Measurements from ENCODE around the gene KRTAP19-2. TPM values are rescaled to one million over a fixed set of nuclear protein-coding genes. Genes with fewer than 3 reads are reported as not detected.
A peak's percentile ranks its signal among the peaks of the same experiment; 100 is the strongest.
"Not testable (repeated sequence)": the region's sequence is repeated elsewhere in the genome, so short reads cannot be mapped to it uniquely, and the experiment has no call there.

The KRTAP19-2 gene, protein sequence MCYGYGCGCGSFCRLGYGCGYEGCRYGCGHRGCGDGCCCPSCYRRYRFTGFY
- total RNA-seq (not detected), polyA plus RNA-seq (not detected)

DNA sequence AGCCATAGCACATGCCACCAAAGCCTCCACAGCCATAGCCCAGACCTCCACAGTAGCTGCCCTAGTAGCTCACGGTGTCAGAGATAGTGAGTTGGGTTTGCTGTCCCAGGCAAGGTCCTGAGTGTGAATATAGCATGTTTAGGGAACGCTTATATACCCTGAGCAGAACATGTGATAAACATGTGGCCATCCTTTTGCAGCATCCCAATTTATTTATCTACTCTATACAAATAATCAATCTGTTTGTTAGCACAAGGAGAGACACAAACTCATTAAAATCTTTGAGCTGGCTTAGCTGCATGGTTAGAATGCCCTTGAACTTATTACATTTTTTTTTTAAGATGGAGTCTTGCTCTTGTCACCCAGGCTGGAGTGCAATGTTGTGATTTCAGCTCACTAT is at the start of gene KRTAP19-2:
Gene KRTAP19-2 (minus strand): TSS at position 101 of the 400 bp plus-strand sequence. CDS start 88 bp downstream, at position 13.
- no peaks in the 10 kb centered on the region for H3K27me3 ChIP-seq (ENCODE audit: control insufficient read depth, insufficient read depth, low read length)

DNA sequence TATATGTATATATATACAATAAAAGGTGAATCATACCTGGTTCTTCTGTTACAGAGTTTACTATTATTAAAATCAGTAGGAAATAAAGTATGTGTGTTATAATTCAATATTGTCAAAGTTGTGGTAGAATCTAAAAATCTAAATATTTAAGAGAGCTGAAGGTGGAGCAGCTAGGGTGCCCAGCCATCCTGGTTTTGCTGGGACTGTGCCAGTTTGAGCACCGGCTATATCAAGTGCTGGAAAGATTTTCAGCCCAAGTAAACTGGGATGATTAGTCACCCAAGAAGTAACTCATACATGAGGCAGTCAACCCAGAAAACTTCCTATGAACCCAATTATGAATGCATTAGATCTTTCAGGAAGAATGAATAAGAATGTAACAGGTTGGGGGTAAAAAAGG is 31.6 kb upstream of the KRTAP19-2 start:
- no peak overlapping the region for H3K27ac ChIP-seq (ENCODE audit: insufficient read depth, low read length, poor library complexity, severe bottlenecking)
- DNase-seq, result no peak
- H3K9me3 Mint-ChIP-seq, result peaks cover 0 to 4% (median 1%) of the 10 kb centered on the region in 7 donors
- H3K9me3 ChIP-seq (ENCODE audit: control insufficient read depth in 2 of 2, low read length in 2 of 2), result no peaks in the 10 kb centered on the region
- no peaks in the 10 kb centered on the region for H3K36me3 ChIP-seq (ENCODE audit: control insufficient read depth, insufficient read depth, low read length)
- H3K4me3 Mint-ChIP-seq, result no peak overlapping the region
- no peaks in the 10 kb centered on the region for H3K27me3 ChIP-seq (ENCODE audit: control insufficient read depth, insufficient read depth, low read length)
- H3K4me1 ChIP-seq (ENCODE audit: control insufficient read depth, insufficient read depth, low read length, poor library complexity, severe bottlenecking), result no peaks in the 10 kb centered on the region
- H3K27me3 Mint-ChIP-seq, result no peaks in the 10 kb centered on the region
- H3K36me3 Mint-ChIP-seq, result no peaks in the 10 kb centered on the region
- no peak overlapping the region for H3K4me3 ChIP-seq (ENCODE audit: low read depth, low read length)
- no peaks in the 10 kb centered on the region for H3K4me1 Mint-ChIP-seq
- no peak overlapping the region for H3K27ac Mint-ChIP-seq
- no peak for ATAC-seq (ENCODE audit: low read depth in 2 of 2)

More for the DNA sequence above, at the start of gene KRTAP19-2:
- no peak within 1 kb of the TSS for H3K27ac ChIP-seq (ENCODE audit: insufficient read depth, low read length, poor library complexity, severe bottlenecking)
- ATAC-seq (ENCODE audit: low read depth in 2 of 2) (no peak), DNase-seq (no peak)
- peaks cover 0 to 18% (median 0%) of the 10 kb centered on the region in 7 donors for H3K9me3 Mint-ChIP-seq
- no peaks in the 10 kb centered on the region for H3K4me1 ChIP-seq (ENCODE audit: control insufficient read depth, insufficient read depth, low read length, poor library complexity, severe bottlenecking)
- no peaks in the 10 kb centered on the region for H3K4me1 Mint-ChIP-seq
- no peaks in the 10 kb centered on the region for H3K27me3 Mint-ChIP-seq
- no peaks in the 10 kb centered on the region for H3K36me3 ChIP-seq (ENCODE audit: control insufficient read depth, insufficient read depth, low read length)
- H3K4me3 Mint-ChIP-seq, result no peak within 1 kb of the TSS
- H3K36me3 Mint-ChIP-seq, result no peaks in the 10 kb centered on the region
- H3K27ac Mint-ChIP-seq, result no peak within 1 kb of the TSS
- H3K4me3 ChIP-seq (ENCODE audit: low read depth, low read length), result no peak within 1 kb of the TSS
- peaks cover 0 to 6% of the 10 kb centered on the region in 2 experiments for H3K9me3 ChIP-seq (ENCODE audit: control insufficient read depth in 2 of 2, low read length in 2 of 2)

DNA sequence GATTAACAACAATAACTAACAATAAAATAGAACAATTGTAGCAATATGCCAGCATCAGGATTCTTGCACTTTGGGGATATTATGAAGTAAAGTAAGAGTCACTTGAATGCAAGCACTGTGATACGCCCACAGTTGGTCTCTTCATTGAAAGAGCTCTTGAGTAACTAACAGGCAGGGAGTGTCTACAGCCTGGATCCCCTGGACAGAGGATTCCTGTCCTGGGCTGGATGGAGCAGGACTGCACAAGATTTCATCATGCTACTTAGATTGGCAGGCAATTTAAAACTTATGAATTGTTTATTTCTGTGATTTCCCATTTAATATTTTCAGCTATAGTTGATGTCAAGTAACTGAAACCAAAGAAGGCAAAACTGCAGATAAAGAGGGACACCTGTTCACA is 28.4 kb upstream of the KRTAP19-2 start:
- Histone ChIP-seq H3K4me1 (ENCODE audit: control insufficient read depth, insufficient read depth, low read length, poor library complexity, severe bottlenecking) (no peaks in the 10 kb centered on the region), H3K9me3 (ENCODE audit: control insufficient read depth in 2 of 2, low read length in 2 of 2) (no peaks in the 10 kb centered on the region), H3K27ac (ENCODE audit: insufficient read depth, low read length, poor library complexity, severe bottlenecking) (no peak overlapping the region), H3K4me3 (ENCODE audit: low read depth, low read length) (no peak overlapping the region), H3K27me3 (ENCODE audit: control insufficient read depth, insufficient read depth, low read length) (no peaks in the 10 kb centered on the region), H3K36me3 (ENCODE audit: control insufficient read depth, insufficient read depth, low read length) (no peaks in the 10 kb centered on the region)
- H3K36me3 Mint-ChIP-seq, result no peaks in the 10 kb centered on the region
- no peak overlapping the region for H3K4me3 Mint-ChIP-seq
- ATAC-seq (ENCODE audit: low read depth in 2 of 2), result no peak
- H3K27me3 Mint-ChIP-seq, result no peaks in the 10 kb centered on the region
- no peak for DNase-seq
- H3K9me3 Mint-ChIP-seq, result peaks cover 0 to 4% (median 1%) of the 10 kb centered on the region in 7 donors
- no peaks in the 10 kb centered on the region for H3K4me1 Mint-ChIP-seq
- H3K27ac Mint-ChIP-seq, result no peak overlapping the region

DNA sequence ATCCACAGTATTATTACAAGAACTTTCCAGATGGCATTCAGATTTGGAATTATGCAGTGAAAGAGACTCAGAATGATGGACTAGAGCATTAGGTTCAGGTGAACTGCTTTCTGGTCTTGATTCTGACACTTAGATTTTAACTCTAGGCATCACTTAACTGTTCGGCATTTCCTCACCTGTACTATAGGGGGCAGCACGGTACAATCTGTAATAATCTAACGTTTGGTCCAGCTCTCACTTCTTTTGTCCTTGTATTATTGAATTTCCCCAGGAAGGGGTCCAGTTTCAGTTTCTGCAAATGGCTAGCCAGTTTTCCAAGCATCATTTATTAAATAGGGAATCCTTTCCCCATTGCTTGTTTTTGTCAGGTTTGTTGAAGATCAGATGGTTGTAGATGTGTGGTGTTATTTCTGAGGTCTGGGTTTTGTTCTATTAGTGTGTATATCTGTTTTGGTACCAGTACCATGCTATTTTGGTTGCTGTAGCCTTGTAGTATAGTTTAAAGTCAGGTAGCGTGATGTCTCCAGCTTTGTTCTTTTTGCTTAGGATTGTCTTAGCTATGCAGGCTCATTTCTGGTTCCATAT is 18.5 kb upstream of the KRTAP19-2 start:
- peak in 1 of 3 donors; percentile 3 for DNase-seq
- not testable (repeated sequence) for H3K9me3 Mint-ChIP-seq; H3K4me1 ChIP-seq (ENCODE audit: control insufficient read depth, insufficient read depth, low read length, poor library complexity, severe bottlenecking); H3K9me3 ChIP-seq (ENCODE audit: control insufficient read depth in 2 of 2, low read length in 2 of 2); H3K27me3 ChIP-seq (ENCODE audit: control insufficient read depth, insufficient read depth, low read length); H3K4me3 Mint-ChIP-seq; H3K36me3 Mint-ChIP-seq; H3K4me3 ChIP-seq (ENCODE audit: low read depth, low read length); H3K4me1 Mint-ChIP-seq; H3K36me3 ChIP-seq (ENCODE audit: control insufficient read depth, insufficient read depth, low read length); H3K27ac Mint-ChIP-seq; H3K27ac ChIP-seq (ENCODE audit: insufficient read depth, low read length, poor library complexity, severe bottlenecking); H3K27me3 Mint-ChIP-seq; ATAC-seq (ENCODE audit: low read depth in 2 of 2)

DNA sequence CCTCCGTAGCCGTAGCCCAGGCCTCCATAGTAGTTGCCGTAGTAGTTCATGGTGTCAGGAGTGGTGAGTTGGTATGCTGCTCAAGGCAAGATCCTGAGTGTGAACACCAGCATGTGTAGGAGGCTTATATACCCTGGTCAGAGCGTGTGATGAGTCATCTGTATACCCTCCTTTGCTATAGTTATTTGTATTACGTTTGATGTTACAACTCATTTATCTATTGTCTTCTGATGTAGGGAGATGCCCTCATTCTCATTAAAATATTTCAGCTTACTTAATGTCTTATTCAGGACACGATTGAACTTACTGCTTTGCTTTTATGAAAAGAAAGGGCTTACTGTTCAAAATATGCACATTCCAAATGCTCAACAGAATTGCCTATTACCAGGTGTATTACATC is 14.8 kb upstream of the KRTAP19-2 start, which contains the start of gene KRTAP19-5:
Gene KRTAP19-5 (minus strand): TSS at position 101 of the 400 bp plus-strand sequence. CDS start 51 bp downstream, at position 50.
- no peaks in the 10 kb centered on the region for H3K27me3 ChIP-seq (ENCODE audit: control insufficient read depth, insufficient read depth, low read length)
- no peak within 1 kb of the TSS for H3K27ac ChIP-seq (ENCODE audit: insufficient read depth, low read length, poor library complexity, severe bottlenecking)
- DNase-seq (no peak), ATAC-seq (ENCODE audit: low read depth in 2 of 2) (no peak)
- Mint-ChIP-seq H3K27me3 (no peaks in the 10 kb centered on the region), H3K27ac (peak within 1 kb of the TSS in 1 of 3 donors; percentile 27), H3K4me3 (no peak within 1 kb of the TSS), H3K36me3 (no peaks in the 10 kb centered on the region), H3K4me1 (no peaks in the 10 kb centered on the region), H3K9me3 (peaks cover 0 to 5% (median 0%) of the 10 kb centered on the region in 7 donors)
- H3K4me1 ChIP-seq (ENCODE audit: control insufficient read depth, insufficient read depth, low read length, poor library complexity, severe bottlenecking), result no peaks in the 10 kb centered on the region
- no peak within 1 kb of the TSS for H3K4me3 ChIP-seq (ENCODE audit: low read depth, low read length)
- H3K9me3 ChIP-seq (ENCODE audit: control insufficient read depth in 2 of 2, low read length in 2 of 2), result no peaks in the 10 kb centered on the region
- H3K36me3 ChIP-seq (ENCODE audit: control insufficient read depth, insufficient read depth, low read length), result no peaks in the 10 kb centered on the region

DNA sequence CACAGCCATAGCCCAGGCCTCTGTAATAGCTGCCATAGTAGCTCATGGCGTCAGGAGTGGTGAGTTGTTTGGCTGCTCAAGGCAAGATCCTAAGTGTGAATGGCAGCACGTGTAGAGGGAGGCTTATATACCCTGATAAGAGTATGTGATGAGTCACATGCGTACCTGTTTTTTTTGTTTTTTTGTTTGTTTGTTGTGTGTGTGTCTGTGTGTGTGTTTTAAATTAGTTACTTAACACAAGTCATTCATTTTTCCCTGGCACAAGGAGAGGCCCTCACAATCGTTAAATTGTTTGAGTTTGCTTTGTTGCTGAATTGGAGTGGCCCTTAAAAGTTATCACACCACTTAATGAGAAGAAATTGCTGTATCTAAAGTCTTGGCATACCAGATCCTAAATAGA is 9.8 kb upstream of the KRTAP19-2 start, which contains the start of gene KRTAP19-4:
Gene KRTAP19-4 (minus strand): TSS at position 101 of the 400 bp plus-strand sequence. CDS start 55 bp downstream, at position 46.
- no peaks in the 10 kb centered on the region for H3K27me3 ChIP-seq (ENCODE audit: control insufficient read depth, insufficient read depth, low read length)
- H3K4me3 ChIP-seq (ENCODE audit: low read depth, low read length), result no peak within 1 kb of the TSS
- H3K9me3 ChIP-seq (ENCODE audit: control insufficient read depth in 2 of 2, low read length in 2 of 2), result no peaks in the 10 kb centered on the region
- Mint-ChIP-seq H3K27ac (no peak within 1 kb of the TSS), H3K4me1 (no peaks in the 10 kb centered on the region), H3K36me3 (no peaks in the 10 kb centered on the region), H3K4me3 (peak within 1 kb of the TSS in 1 of 4 donors; percentile 5), H3K27me3 (no peaks in the 10 kb centered on the region), H3K9me3 (peaks cover 0 to 3% (median 0%) of the 10 kb centered on the region in 7 donors)
- ATAC-seq (ENCODE audit: low read depth in 2 of 2), result no peak
- H3K27ac ChIP-seq (ENCODE audit: insufficient read depth, low read length, poor library complexity, severe bottlenecking), result no peak within 1 kb of the TSS
- H3K4me1 ChIP-seq (ENCODE audit: control insufficient read depth, insufficient read depth, low read length, poor library complexity, severe bottlenecking), result no peaks in the 10 kb centered on the region
- H3K36me3 ChIP-seq (ENCODE audit: control insufficient read depth, insufficient read depth, low read length), result no peaks in the 10 kb centered on the region
- DNase-seq, result no peak

DNA sequence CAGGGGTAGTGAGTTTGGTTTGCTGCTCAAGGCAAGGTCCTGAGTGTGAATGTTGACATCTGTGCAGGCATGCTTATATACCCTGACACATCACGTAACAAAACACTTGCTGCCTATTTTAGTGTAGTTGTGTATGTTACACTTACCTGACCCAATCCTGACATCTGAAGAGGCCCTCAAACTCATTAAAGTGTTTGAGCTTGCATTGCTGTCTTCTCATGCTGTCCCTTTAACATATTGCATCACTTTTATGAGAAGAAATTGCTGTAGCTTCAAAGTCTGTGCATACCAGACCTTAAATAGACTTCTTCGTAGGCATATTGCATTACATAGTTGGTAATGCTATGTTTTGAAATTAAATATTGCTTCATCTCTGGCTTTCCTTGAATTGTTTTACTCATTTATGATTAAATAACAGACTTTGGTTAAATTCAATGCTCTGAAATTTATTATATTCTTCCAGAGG is 4.8 kb upstream of the KRTAP19-2 start, which contains the start of gene KRTAP19-3:
Gene KRTAP19-3 (minus strand): TSS at position 51 of the 466 bp plus-strand sequence. CDS start 56 bp downstream, outside the sequence.
- H3K27me3 Mint-ChIP-seq, result no peaks in the 10 kb centered on the region

DNA sequence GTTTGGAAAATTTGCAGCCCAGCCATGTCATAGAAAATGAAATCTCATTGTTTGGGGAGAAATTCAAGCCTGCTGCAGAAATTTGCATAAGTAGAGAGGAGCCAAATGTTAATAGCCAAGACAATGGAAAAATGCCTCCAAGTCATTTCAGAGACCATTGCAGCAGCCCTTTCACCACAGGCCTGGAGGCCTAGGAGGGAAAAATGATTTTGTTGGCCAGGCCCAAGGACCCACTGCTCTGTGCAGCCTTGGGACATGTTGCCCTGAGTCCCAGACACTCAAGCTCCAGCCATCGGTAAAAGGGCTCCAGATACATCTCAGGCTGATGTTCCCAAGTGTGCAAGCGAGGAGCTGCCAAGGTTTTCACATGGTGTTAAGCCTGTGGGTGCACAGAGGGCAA is 1.1 kb downstream of the KRTAP19-2 start:
- Mint-ChIP-seq H3K27me3 (no peaks in the 10 kb centered on the region), H3K4me1 (no peaks in the 10 kb centered on the region), H3K9me3 (peaks cover 0 to 18% (median under 1%) of the 10 kb centered on the region in 7 donors), H3K36me3 (no peaks in the 10 kb centered on the region), H3K4me3 (no peak overlapping the region), H3K27ac (no peak overlapping the region)
- no peak overlapping the region for H3K27ac ChIP-seq (ENCODE audit: insufficient read depth, low read length, poor library complexity, severe bottlenecking)
- no peaks in the 10 kb centered on the region for H3K36me3 ChIP-seq (ENCODE audit: control insufficient read depth, insufficient read depth, low read length)
- no peaks in the 10 kb centered on the region for H3K27me3 ChIP-seq (ENCODE audit: control insufficient read depth, insufficient read depth, low read length)
- no peak for DNase-seq
- peaks cover 0 to 6% of the 10 kb centered on the region in 2 experiments for H3K9me3 ChIP-seq (ENCODE audit: control insufficient read depth in 2 of 2, low read length in 2 of 2)
- H3K4me1 ChIP-seq (ENCODE audit: control insufficient read depth, insufficient read depth, low read length, poor library complexity, severe bottlenecking), result no peaks in the 10 kb centered on the region
- ATAC-seq (ENCODE audit: low read depth in 2 of 2), result no peak
- H3K4me3 ChIP-seq (ENCODE audit: low read depth, low read length), result no peak overlapping the region

More for the DNA sequence above, 4.8 kb upstream of the KRTAP19-2 start, which contains the start of gene KRTAP19-3:
- no peaks in the 10 kb centered on the region for H3K4me1 Mint-ChIP-seq
- no peak for ATAC-seq (ENCODE audit: low read depth in 2 of 2)
- DNase-seq, result no peak
- Histone ChIP-seq H3K4me1 (ENCODE audit: control insufficient read depth, insufficient read depth, low read length, poor library complexity, severe bottlenecking) (no peaks in the 10 kb centered on the region), H3K4me3 (ENCODE audit: low read depth, low read length) (no peak within 1 kb of the TSS), H3K36me3 (ENCODE audit: control insufficient read depth, insufficient read depth, low read length) (no peaks in the 10 kb centered on the region), H3K27me3 (ENCODE audit: control insufficient read depth, insufficient read depth, low read length) (no peaks in the 10 kb centered on the region), H3K9me3 (ENCODE audit: control insufficient read depth in 2 of 2, low read length in 2 of 2) (no peaks in the 10 kb centered on the region), H3K27ac (ENCODE audit: insufficient read depth, low read length, poor library complexity, severe bottlenecking) (no peak within 1 kb of the TSS)
- peaks cover 0 to 8% (median 0%) of the 10 kb centered on the region in 7 donors for H3K9me3 Mint-ChIP-seq
- no peak within 1 kb of the TSS for H3K4me3 Mint-ChIP-seq
- no peak within 1 kb of the TSS for H3K27ac Mint-ChIP-seq
- H3K36me3 Mint-ChIP-seq, result no peaks in the 10 kb centered on the region

All from CD4-positive, CD25-positive, alpha-beta regulatory T cell (primary cell).